SU-DHL-6 (cell line): Measurements from ENCODE around the gene SORL1.

Experiments
- H2AFZ ChIP-seq: fragments of 200-600 bp; sonication (generic); 2 replicates; pipeline ENCODE4 v1.6.1; 2014; ENCODE audit warnings: low read depth, mild to moderate bottlenecking, moderate library complexity, mixed read lengths, antibody characterized with exemption, low read length; ENCODE audit not compliant: severe bottlenecking
- H3F3A ChIP-seq: fragments of 200-600 bp; shearing (Covaris generic); 2 replicates; pipeline ENCODE4 v1.6.0; 2016; ENCODE audit warnings: antibody characterized with exemption, mild to moderate bottlenecking; ENCODE audit not compliant: insufficient read depth
- H3K27ac ChIP-seq: fragments of 200-600 bp; sonication (generic); 2 replicates; pipeline ENCODE4 v1.5.1; 2016; ENCODE audit warnings: low read depth, mild to moderate bottlenecking, low read length, moderate library complexity, mixed read lengths
- H3K27me3 ChIP-seq: fragments of 200-600 bp; sonication (generic), shearing (Covaris generic); 2 replicates; pipeline ENCODE4 v1.6.0; 2014; ENCODE audit warnings: mild to moderate bottlenecking, low read length
- H3K36me3 ChIP-seq: fragments of 200-600 bp; sonication (generic); 2 replicates; pipeline ENCODE4 v1.6.1; 2014; ENCODE audit warnings: mild to moderate bottlenecking, low read length, mixed read lengths
- H3K4me2 ChIP-seq: fragments of 300-600, 200-600 bp; shearing (Covaris generic), sonication (generic); 2 replicates; pipeline ENCODE4 v1.6.0; 2014; ENCODE audit warnings: low read length, low read depth, mild to moderate bottlenecking; ENCODE audit not compliant: poor library complexity, severe bottlenecking
- H3K4me3 ChIP-seq: fragments of 200-600 bp; sonication (generic); 2 replicates; pipeline ENCODE4 v1.5.1; 2014; ENCODE audit warnings: antibody characterized with exemption, low read length, mild to moderate bottlenecking, mixed read lengths; ENCODE audit not compliant: insufficient read depth, poor library complexity, severe bottlenecking
- H3K79me2 ChIP-seq: fragments of 200-600 bp; sonication (generic); 2 replicates; pipeline ENCODE4 v1.6.1; 2014; ENCODE audit warnings: mild to moderate bottlenecking, low read length, moderate library complexity; ENCODE audit not compliant: insufficient read depth
- H3K9ac ChIP-seq: fragments of 200-600 bp; sonication (generic); 2 replicates; pipeline ENCODE4 v1.7.0; 2014; ENCODE audit warnings: mild to moderate bottlenecking, low read length
- H3K9me2 ChIP-seq: fragments of 200-600 bp; sonication (generic); replicated peaks from 2 replicates; pipeline ENCODE4 v1.6.1; 2014; ENCODE audit warnings: low read length; ENCODE audit not compliant: insufficient read depth
- H3K9me3 ChIP-seq: fragments of 200-600 bp; sonication (generic); 2 replicates; pipeline ENCODE4 v1.6.1; 2014; ENCODE audit warnings: low read length, mixed read lengths; ENCODE audit not compliant: insufficient read depth
- H4K20me1 ChIP-seq: fragments of 200-600 bp; sonication (generic); 2 replicates; pipeline ENCODE4 v1.6.1; 2014; ENCODE audit warnings: low read depth, mild to moderate bottlenecking, antibody characterized with exemption, low read length, moderate library complexity, mixed read lengths
- CTCF ChIP-seq: fragments of 200-600 bp; sonication (generic); IDR thresholded peaks from one replicate; pipeline ENCODE4 v1.5.1; 2017; ENCODE audit warnings: antibody characterized with exemption, mild to moderate bottlenecking, low read length, moderate library complexity; ENCODE audit not compliant: insufficient read depth, poor library complexity, severe bottlenecking
- EZH2phosphoT487 ChIP-seq: fragments of 200-600 bp; sonication (generic), shearing (Covaris generic); conservative IDR thresholded peaks from 2 replicates; pipeline ENCODE4 v1.6.1; 2018; ENCODE audit warnings: mild to moderate bottlenecking, antibody characterized with exemption, low read length, moderate library complexity, mixed read lengths

Gene SORL1

GRCh38 chr11:121645001-121645400 lies 192.9 kb downstream of the SORL1 start:
- Histone ChIP-seq H3K9ac (no peak overlapping the region), H3K4me2 (no peak overlapping the region), H3K9me3 (no peaks in the 10 kb centered on the region), H3K27me3 (no peaks in the 10 kb centered on the region), H4K20me1 (no peaks in the 10 kb centered on the region), H3K9me2 (no peaks in the 10 kb centered on the region), H3K27ac (no peak overlapping the region), H2AFZ (no peak overlapping the region), H3K4me3 (no peak overlapping the region), H3K79me2 (no peaks in the 10 kb centered on the region), H3K36me3 (no peaks in the 10 kb centered on the region), H3F3A (no peaks in the 10 kb centered on the region)
- TF ChIP-seq EZH2phosphoT487 (no peak), CTCF (no peak)

GRCh38 chr11:121645596-121645995 lies 193.5 kb downstream of the SORL1 start:
- Histone ChIP-seq H3K9me3 (no peaks in the 10 kb centered on the region), H3K9me2 (no peaks in the 10 kb centered on the region), H3K4me3 (no peak overlapping the region), H4K20me1 (no peaks in the 10 kb centered on the region), H3K27ac (no peak overlapping the region), H3F3A (no peaks in the 10 kb centered on the region), H3K79me2 (no peaks in the 10 kb centered on the region), H3K9ac (no peak overlapping the region), H3K4me2 (no peak overlapping the region), H2AFZ (no peak overlapping the region), H3K36me3 (no peaks in the 10 kb centered on the region), H3K27me3 (no peaks in the 10 kb centered on the region)
- no peak for TF ChIP-seq CTCF
- no peak for TF ChIP-seq EZH2phosphoT487

GRCh38 chr11:121648306-121648705 lies 196.2 kb downstream of the SORL1 start:
- TF ChIP-seq CTCF = no peak
- no peak for TF ChIP-seq EZH2phosphoT487
- Histone ChIP-seq H3K4me2 (no peak overlapping the region), H3K79me2 (no peaks in the 10 kb centered on the region), H3K9me2 (no peaks in the 10 kb centered on the region), H4K20me1 (no peaks in the 10 kb centered on the region), H3K36me3 (no peaks in the 10 kb centered on the region), H3K27me3 (no peaks in the 10 kb centered on the region), H3K27ac (no peak overlapping the region), H3K9me3 (no peaks in the 10 kb centered on the region), H2AFZ (no peak overlapping the region), H3K9ac (no peak overlapping the region), H3K4me3 (no peak overlapping the region), H3F3A (no peaks in the 10 kb centered on the region)
